ENCODE data around the gene SUCLG2.

GRCh38 chr3:67474311-67474710, 180.1 kb downstream of the SUCLG2 start:
- TF ChIP-seq CTCF (conservative IDR thresholded peaks at IDR 0.05 in 1 of 2, IDR thresholded peaks at IDR 0.05 in 1 of 2; ENCODE audit: low read depth in 1 of 2, low read length in 2 of 2): no peak
- no peak for TF ChIP-seq EZH2 (IDR thresholded peaks at IDR 0.05; ENCODE audit: low read length, missing control alignments)
